ENCODE results near the gene ZNF284.

Gene ZNF284

GRCh38 chr19:44071824-44072542 lies at the start of gene ZNF284:
ZNF284 (plus strand) TSS chr19:44072159; CDS start chr19:44076390, 4,231 bp downstream.
- no peaks in the 10 kb centered on the region; the same call in 1 of the 2 replicates for H3K4me1 ChIP-seq (ENCODE audit: control insufficient read depth, insufficient read depth, low read length)
- H3K27me3 ChIP-seq (ENCODE audit: control insufficient read depth, insufficient read depth, low read length) = no peaks in the 10 kb centered on the region
- peak within 1 kb of the TSS; percentile 52; the same call in 1 of the 2 replicates for H3K4me3 ChIP-seq (ENCODE audit: low read length)
- no peak within 1 kb of the TSS for H3K27ac ChIP-seq (ENCODE audit: low read length)
- peak; percentile 63 for DNase-seq (ENCODE audit: low read depth, low spot score)
- WGBS (ENCODE audit: insufficient coverage, insufficient read length) = no CpG with 5 or more reads among the region's 40 CpGs
- H3K36me3 ChIP-seq (ENCODE audit: control insufficient read depth, insufficient read depth, low read length) = 0 out of 2 replicates have a peak, but pooled peaks cover 3% of the 10 kb centered on the region
- no peaks in the 10 kb centered on the region for H3K9me3 ChIP-seq (ENCODE audit: control insufficient read depth, insufficient read depth, low read length)

- no peak overlapping the region for H3K27ac ChIP-seq (ENCODE audit: low read length)
- peak overlapping the region; percentile 88; the same call in 1 of the 2 replicates for H3K4me3 ChIP-seq (ENCODE audit: low read length)
- no CpG with 5 or more reads among the region's 4 CpGs for WGBS (ENCODE audit: insufficient coverage, insufficient read length)
- H3K4me1 ChIP-seq (ENCODE audit: control insufficient read depth, insufficient read depth, low read length) = no peaks in the 10 kb centered on the region
- H3K36me3 ChIP-seq (ENCODE audit: control insufficient read depth, insufficient read depth, low read length) = no peaks in the 10 kb centered on the region; the same call in 1 of the 2 replicates
- no peaks in the 10 kb centered on the region for H3K27me3 ChIP-seq (ENCODE audit: control insufficient read depth, insufficient read depth, low read length)
- DNase-seq (ENCODE audit: low read depth, low spot score) = no peak
- H3K9me3 ChIP-seq (ENCODE audit: control insufficient read depth, insufficient read depth, low read length) = no peaks in the 10 kb centered on the region
Measured at GRCh38 chr19:44024900-44025216, 47.1 kb upstream of the ZNF284 start.

GRCh38 chr19:44025217-44025936 lies 46.6 kb upstream of the ZNF284 start, which contains the start of gene ZNF222:
ZNF222 (plus strand) TSS chr19:44025379; CDS start chr19:44025437, 58 bp downstream.
- peak within 1 kb of the TSS; percentile 88 for H3K4me3 ChIP-seq (ENCODE audit: low read length)
- no peak within 1 kb of the TSS for H3K27ac ChIP-seq (ENCODE audit: low read length)
- no peaks in the 10 kb centered on the region for H3K9me3 ChIP-seq (ENCODE audit: control insufficient read depth, insufficient read depth, low read length)
- peak; percentile 74 for DNase-seq (ENCODE audit: low read depth, low spot score)
- H3K36me3 ChIP-seq (ENCODE audit: control insufficient read depth, insufficient read depth, low read length) = no peaks in the 10 kb centered on the region; the same call in 1 of the 2 replicates
- H3K27me3 ChIP-seq (ENCODE audit: control insufficient read depth, insufficient read depth, low read length) = no peaks in the 10 kb centered on the region
- no CpG with 5 or more reads among the region's 37 CpGs for WGBS (ENCODE audit: insufficient coverage, insufficient read length)
- no peaks in the 10 kb centered on the region for H3K4me1 ChIP-seq (ENCODE audit: control insufficient read depth, insufficient read depth, low read length)

- Histone ChIP-seq H3K27ac (ENCODE audit: low read length) (no peak overlapping the region), H3K27me3 (ENCODE audit: control insufficient read depth, insufficient read depth, low read length) (no peaks in the 10 kb centered on the region), H3K4me1 (ENCODE audit: control insufficient read depth, insufficient read depth, low read length) (no peaks in the 10 kb centered on the region), H3K36me3 (ENCODE audit: control insufficient read depth, insufficient read depth, low read length) (no peaks in the 10 kb centered on the region; the same call in 1 of the 2 replicates), H3K4me3 (ENCODE audit: low read length) (no peak overlapping the region), H3K9me3 (ENCODE audit: control insufficient read depth, insufficient read depth, low read length) (peaks cover under 1% of the 10 kb centered on the region)
- DNase-seq (ENCODE audit: low read depth, low spot score) = no peak
- no CpG with 5 or more reads among the region's 6 CpGs for WGBS (ENCODE audit: insufficient coverage, insufficient read length)
Measured at GRCh38 chr19:44026622-44027021, 45.3 kb upstream of the ZNF284 start.

- Histone ChIP-seq H3K27ac (ENCODE audit: low read length) (no peak overlapping the region), H3K27me3 (ENCODE audit: control insufficient read depth, insufficient read depth, low read length) (no peaks in the 10 kb centered on the region), H3K9me3 (ENCODE audit: control insufficient read depth, insufficient read depth, low read length) (peaks cover 5% of the 10 kb centered on the region), H3K4me1 (ENCODE audit: control insufficient read depth, insufficient read depth, low read length) (no peaks in the 10 kb centered on the region), H3K36me3 (ENCODE audit: control insufficient read depth, insufficient read depth, low read length) (peaks cover 7% of the 10 kb centered on the region; the same call in 1 of the 2 replicates), H3K4me3 (ENCODE audit: low read length) (no peak overlapping the region)
- DNase-seq (ENCODE audit: low read depth, low spot score) = no peak
- WGBS (ENCODE audit: insufficient coverage, insufficient read length) = no CpG with 5 or more reads among the region's 1 CpG
Measured at GRCh38 chr19:44032001-44032610, 39.9 kb upstream of the ZNF284 start.

- Histone ChIP-seq H3K27me3 (ENCODE audit: control insufficient read depth, insufficient read depth, low read length) (no peaks in the 10 kb centered on the region), H3K36me3 (ENCODE audit: control insufficient read depth, insufficient read depth, low read length) (no peaks in the 10 kb centered on the region), H3K4me1 (ENCODE audit: control insufficient read depth, insufficient read depth, low read length) (no peaks in the 10 kb centered on the region), H3K4me3 (ENCODE audit: low read length) (no peak overlapping the region), H3K9me3 (ENCODE audit: control insufficient read depth, insufficient read depth, low read length) (no peaks in the 10 kb centered on the region), H3K27ac (ENCODE audit: low read length) (no peak overlapping the region)
- no peak for DNase-seq (ENCODE audit: low read depth, low spot score)
- no CpG with 5 or more reads among the region's 2 CpGs for WGBS (ENCODE audit: insufficient coverage, insufficient read length)
Measured at GRCh38 chr19:44042147-44042546, 29.8 kb upstream of the ZNF284 start.

- no peaks in the 10 kb centered on the region for H3K27me3 ChIP-seq (ENCODE audit: control insufficient read depth, insufficient read depth, low read length)
- no peak for DNase-seq (ENCODE audit: low read depth, low spot score)
- no peaks in the 10 kb centered on the region for H3K4me1 ChIP-seq (ENCODE audit: control insufficient read depth, insufficient read depth, low read length)
- no peaks in the 10 kb centered on the region for H3K9me3 ChIP-seq (ENCODE audit: control insufficient read depth, insufficient read depth, low read length)
- no CpG with 5 or more reads among the region's 21 CpGs for WGBS (ENCODE audit: insufficient coverage, insufficient read length)
- peak overlapping the region; percentile 24; the same call in 1 of the 2 replicates for H3K4me3 ChIP-seq (ENCODE audit: low read length)
- no peaks in the 10 kb centered on the region for H3K36me3 ChIP-seq (ENCODE audit: control insufficient read depth, insufficient read depth, low read length)
- no peak overlapping the region for H3K27ac ChIP-seq (ENCODE audit: low read length)
Measured at GRCh38 chr19:44050740-44051649, 21.0 kb upstream of the ZNF284 start.

GRCh38 chr19:44051650-44052402 lies 20.1 kb upstream of the ZNF284 start, which contains the start of gene ZNF223:
ZNF223 (plus strand) TSS chr19:44052036; CDS start chr19:44055177, 3,141 bp downstream.
- peak within 1 kb of the TSS; percentile 54; the same call in 1 of the 2 replicates for H3K4me3 ChIP-seq (ENCODE audit: low read length)
- no peak within 1 kb of the TSS for H3K27ac ChIP-seq (ENCODE audit: low read length)
- no CpG with 5 or more reads among the region's 38 CpGs for WGBS (ENCODE audit: insufficient coverage, insufficient read length)

GRCh38 chr19:44055870-44056269 lies 16.1 kb upstream of the ZNF284 start:
- no CpG with 5 or more reads among the region's 5 CpGs for WGBS (ENCODE audit: insufficient coverage, insufficient read length)
- peaks cover 5% of the 10 kb centered on the region; the same call in 1 of the 2 replicates for H3K36me3 ChIP-seq (ENCODE audit: control insufficient read depth, insufficient read depth, low read length)
- no peaks in the 10 kb centered on the region for H3K4me1 ChIP-seq (ENCODE audit: control insufficient read depth, insufficient read depth, low read length)
- H3K27ac ChIP-seq (ENCODE audit: low read length) = no peak overlapping the region
- no peaks in the 10 kb centered on the region for H3K9me3 ChIP-seq (ENCODE audit: control insufficient read depth, insufficient read depth, low read length)
- no peak for DNase-seq (ENCODE audit: low read depth, low spot score)
- H3K27me3 ChIP-seq (ENCODE audit: control insufficient read depth, insufficient read depth, low read length) = no peaks in the 10 kb centered on the region
- no peak overlapping the region for H3K4me3 ChIP-seq (ENCODE audit: low read length)

More at GRCh38 chr19:44051650-44052402, 20.1 kb upstream of the ZNF284 start, which contains the start of gene ZNF223:
- no peaks in the 10 kb centered on the region for H3K27me3 ChIP-seq (ENCODE audit: control insufficient read depth, insufficient read depth, low read length)
- H3K9me3 ChIP-seq (ENCODE audit: control insufficient read depth, insufficient read depth, low read length) = no peaks in the 10 kb centered on the region
- H3K36me3 ChIP-seq (ENCODE audit: control insufficient read depth, insufficient read depth, low read length) = no peaks in the 10 kb centered on the region
- DNase-seq (ENCODE audit: low read depth, low spot score) = peak; percentile 91
- no peaks in the 10 kb centered on the region for H3K4me1 ChIP-seq (ENCODE audit: control insufficient read depth, insufficient read depth, low read length)
